ENCODE measurements around the gene CLEC10A.

DNA sequence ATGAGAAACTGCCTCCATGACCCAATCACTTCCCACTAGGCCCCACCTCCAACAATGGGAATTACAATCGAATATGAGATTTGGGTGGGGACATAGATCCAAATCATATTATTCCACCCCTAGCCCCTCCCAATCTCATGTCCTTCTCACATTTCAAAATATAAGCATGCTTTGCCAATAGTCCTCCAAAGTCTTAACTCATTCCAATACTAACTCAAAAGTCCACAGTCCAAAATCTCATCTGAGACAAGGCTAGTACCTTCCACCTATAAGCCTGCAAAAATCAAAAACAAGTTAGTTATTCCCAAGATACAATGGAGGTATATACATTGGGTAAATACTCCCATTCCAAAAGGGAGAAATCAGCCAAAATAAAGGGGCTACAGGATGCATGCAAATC is 12.9 kb downstream of the CLEC10A start:
- TF ChIP-seq POLR2A (IDR thresholded peaks at IDR 0.05) = no peak
- no peak for TF ChIP-seq CTCF (IDR thresholded peaks at IDR 0.05)
